Muscle layer of duodenum (tissue), 2 donors: Measurements from ENCODE around the gene CD81.

Experiments
- H3K27ac ChIP-seq: one replicate; pipeline ENCODE4 v1.7.0; 2013; ENCODE audit warnings: mild to moderate bottlenecking, low read length
- H3K27me3 ChIP-seq: one replicate; pipeline ENCODE4 v1.7.0; 2013; ENCODE audit warnings: low read depth, mild to moderate bottlenecking, control low read depth, low read length
- H3K36me3 ChIP-seq, 2 donors: one replicate each; pipeline ENCODE4 v1.7.0; 2013; ENCODE audit warnings: low read length in 2 of 2, control low read depth in 1 of 2, mild to moderate bottlenecking in 1 of 2; ENCODE audit not compliant: insufficient read depth in 2 of 2, control insufficient read depth in 1 of 2
- H3K4me1 ChIP-seq, 2 donors: one replicate each; pipeline ENCODE4 v1.7.0; 2013; ENCODE audit warnings: low read length in 2 of 2, mild to moderate bottlenecking in 2 of 2, control low read depth in 1 of 2, moderate library complexity in 1 of 2; ENCODE audit not compliant: insufficient read depth in 2 of 2, control insufficient read depth in 1 of 2
- H3K4me3 ChIP-seq, 2 donors: one replicate each; pipeline ENCODE4 v1.7.0; 2013; ENCODE audit warnings: low read length in 2 of 2, low read depth in 1 of 2, mild to moderate bottlenecking in 1 of 2
- H3K9me3 ChIP-seq, 2 donors: one replicate each; pipeline ENCODE4 v1.7.0; 2013; ENCODE audit warnings: low read length in 2 of 2, control low read depth in 1 of 2, mild to moderate bottlenecking in 1 of 2; ENCODE audit not compliant: control insufficient read depth in 1 of 2
- donor health status: healthy.

The CD81 gene

DNA sequence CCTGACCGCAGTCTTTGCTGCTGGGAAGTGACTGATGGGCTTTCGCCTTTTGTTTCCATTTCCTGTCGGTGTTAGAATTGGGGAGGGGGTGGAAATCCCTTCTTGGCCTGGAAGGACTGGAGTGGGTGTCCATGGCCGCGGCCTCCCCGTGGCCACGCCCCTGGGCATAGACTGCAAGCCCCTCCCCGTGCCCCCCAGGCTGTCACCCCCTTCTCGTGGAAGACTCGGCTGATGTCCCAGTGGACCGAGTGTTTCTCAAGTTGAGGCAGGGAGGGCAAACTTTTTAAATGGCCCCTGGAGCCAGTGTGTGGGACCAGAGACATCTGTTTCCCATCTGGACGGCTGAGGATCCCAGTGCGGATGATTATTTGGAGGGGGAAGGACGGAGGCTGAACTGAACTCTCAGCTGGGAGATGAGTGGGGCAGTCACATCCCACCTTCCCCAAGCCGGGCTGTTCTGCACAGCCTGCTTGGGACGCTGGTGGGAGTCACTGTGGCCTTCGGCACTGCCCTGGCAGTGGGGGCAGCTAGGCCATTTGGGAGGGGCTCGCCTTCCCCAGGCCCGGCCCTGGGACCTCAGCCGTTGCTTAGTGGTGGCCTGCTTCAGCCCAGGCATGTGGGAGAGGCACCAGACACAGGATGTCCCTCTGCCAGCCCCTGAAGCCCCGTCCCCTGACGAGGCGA lies 1.6 kb downstream of the CD81 start:
- H3K9me3 ChIP-seq = no peaks in the 10 kb centered on the region
- H3K27ac ChIP-seq = peak overlapping the region; percentile 94
- H3K4me3 ChIP-seq = peak overlapping the region; percentile 72 to 81
- peaks cover 14 to 51% of the 10 kb centered on the region in 2 donors for H3K4me1 ChIP-seq
- no peaks in the 10 kb centered on the region for H3K36me3 ChIP-seq
- H3K27me3 ChIP-seq = no peaks in the 10 kb centered on the region

- Histone ChIP-seq H3K27me3 (no peaks in the 10 kb centered on the region), H3K9me3 (no peaks in the 10 kb centered on the region), H3K4me3 (peak overlapping the region; percentile 44 to 47), H3K4me1 (peaks cover 15 to 59% of the 10 kb centered on the region in 2 donors), H3K36me3 (no peaks in the 10 kb centered on the region), H3K27ac (no peak overlapping the region)
Observed at GRCh38 chr11:2379466-2380174, 2.5 kb downstream of the CD81 start.

DNA sequence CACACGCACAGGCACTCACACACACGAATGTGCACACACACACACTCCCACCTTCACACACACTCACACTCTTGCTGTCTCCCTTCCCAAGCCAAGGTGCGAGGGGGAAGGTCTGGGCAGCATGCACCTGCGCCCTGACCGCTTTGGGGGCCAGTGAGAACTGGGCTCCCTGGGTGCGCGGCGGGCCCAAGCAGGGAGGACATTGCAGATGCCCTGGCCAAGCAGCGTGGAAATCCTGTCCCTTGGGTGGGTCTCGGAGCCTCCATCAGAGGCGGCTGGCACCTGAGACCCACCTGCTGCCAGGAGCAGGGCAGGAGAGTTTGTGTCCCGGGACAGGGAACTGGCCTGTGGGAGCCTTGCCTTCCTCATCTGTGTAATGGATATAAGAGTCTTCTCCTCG lies 3.3 kb downstream of the CD81 start:
- Histone ChIP-seq H3K36me3 (no peaks in the 10 kb centered on the region), H3K4me3 (peak overlapping the region in 1 of 2 donors; percentile 47), H3K27me3 (no peaks in the 10 kb centered on the region), H3K9me3 (no peaks in the 10 kb centered on the region), H3K4me1 (peaks cover 17 to 66% of the 10 kb centered on the region in 2 donors), H3K27ac (no peak overlapping the region)

DNA sequence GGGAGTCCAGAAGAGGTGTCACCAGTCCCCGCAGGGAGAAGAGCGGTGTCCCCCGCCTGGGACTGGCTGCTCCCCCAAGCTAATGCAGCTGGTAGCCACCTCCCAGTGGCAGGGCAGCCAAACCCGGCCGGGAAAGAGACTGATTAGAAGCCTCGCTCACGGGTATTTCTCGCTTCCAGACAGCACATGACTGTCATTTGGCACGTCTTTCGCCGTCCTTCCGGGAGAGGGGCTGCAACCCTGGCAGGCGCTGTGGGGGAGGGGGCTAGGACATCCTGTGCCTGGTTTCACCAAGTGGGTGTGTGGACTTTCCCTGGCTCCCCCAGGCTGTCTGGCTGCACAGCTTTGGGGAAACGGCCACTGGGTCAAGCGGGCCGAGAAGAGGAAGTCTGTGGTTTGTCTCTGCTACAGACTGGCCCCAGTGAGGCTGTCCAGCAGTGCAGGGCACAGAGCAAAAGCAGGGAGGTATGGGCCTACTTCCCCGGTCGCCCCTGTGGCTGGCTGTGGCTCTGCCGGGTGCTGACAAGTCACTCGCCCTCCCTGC lies 3.8 kb downstream of the CD81 start:
- H3K27ac ChIP-seq = no peak overlapping the region
- no peaks in the 10 kb centered on the region for H3K27me3 ChIP-seq
- H3K36me3 ChIP-seq = peaks cover 0 to 2% of the 10 kb centered on the region in 2 donors
- no peaks in the 10 kb centered on the region for H3K9me3 ChIP-seq
- H3K4me1 ChIP-seq = peaks cover 19 to 71% of the 10 kb centered on the region in 2 donors
- peak overlapping the region in 1 of 2 donors; percentile 47 for H3K4me3 ChIP-seq

DNA sequence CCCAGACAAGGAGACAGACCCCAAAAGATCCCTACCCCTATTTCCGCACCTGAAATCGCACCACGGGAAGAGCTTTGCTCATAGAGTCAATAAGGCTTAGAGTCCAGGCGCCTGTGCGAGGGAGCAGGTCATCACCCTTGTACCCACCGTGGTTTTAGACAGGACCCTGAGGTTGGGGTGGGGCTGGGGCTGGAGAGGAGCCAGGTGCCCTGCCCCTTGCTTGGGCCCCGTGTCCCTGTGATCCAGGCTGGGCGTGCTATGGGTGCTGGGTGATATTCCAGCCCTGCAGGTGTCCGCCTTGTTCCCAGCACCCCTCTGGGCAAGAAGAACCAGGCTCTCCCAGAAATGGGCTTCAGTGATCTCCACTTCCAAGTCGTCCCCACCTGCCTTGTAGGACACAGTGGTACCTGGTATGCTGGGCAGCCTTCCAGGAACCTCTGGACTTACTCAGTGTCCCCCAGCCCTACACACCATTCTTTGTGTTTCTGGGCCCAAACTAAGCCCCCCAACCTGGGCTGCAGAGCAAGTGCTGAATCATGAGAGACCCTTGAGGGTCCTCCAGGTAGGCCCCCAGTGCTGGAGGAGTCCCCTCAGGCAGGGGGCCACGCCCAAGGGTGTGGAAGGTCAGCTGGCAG lies 4.5 kb downstream of the CD81 start:
- H3K4me3 ChIP-seq = peak overlapping the region in 1 of 2 donors; percentile 7
- peaks cover 25 to 78% of the 10 kb centered on the region in 2 donors for H3K4me1 ChIP-seq
- H3K9me3 ChIP-seq = no peaks in the 10 kb centered on the region
- H3K27ac ChIP-seq = no peak overlapping the region
- H3K27me3 ChIP-seq = no peaks in the 10 kb centered on the region
- peaks cover 0 to 5% of the 10 kb centered on the region in 2 donors for H3K36me3 ChIP-seq

DNA sequence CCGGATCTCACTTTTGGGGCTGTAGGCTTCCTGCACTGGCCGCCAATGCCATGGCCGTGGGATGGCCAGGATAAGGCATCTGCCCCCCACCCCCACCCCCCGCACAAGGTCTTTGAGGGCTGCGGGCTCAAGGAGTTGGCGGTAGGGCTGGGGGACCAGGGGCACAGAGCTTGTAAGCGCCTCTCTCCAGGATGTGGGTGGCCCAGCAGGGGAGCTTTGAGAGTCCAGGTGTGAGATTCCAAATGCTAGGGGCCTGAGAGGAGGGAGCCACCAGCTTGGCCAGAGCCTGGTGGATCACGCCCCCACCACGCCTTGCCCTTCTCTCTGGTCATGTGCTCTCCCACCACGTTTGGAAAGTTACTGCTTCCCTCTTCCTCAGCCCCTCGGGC lies 5.0 kb downstream of the CD81 start:
- peak overlapping the region; percentile 79 for H3K27ac ChIP-seq
- no peaks in the 10 kb centered on the region for H3K9me3 ChIP-seq
- no peak overlapping the region for H3K4me3 ChIP-seq
- peaks cover 30 to 80% of the 10 kb centered on the region in 2 donors for H3K4me1 ChIP-seq
- H3K27me3 ChIP-seq = no peaks in the 10 kb centered on the region
- peaks cover 0 to 5% of the 10 kb centered on the region in 2 donors for H3K36me3 ChIP-seq

DNA sequence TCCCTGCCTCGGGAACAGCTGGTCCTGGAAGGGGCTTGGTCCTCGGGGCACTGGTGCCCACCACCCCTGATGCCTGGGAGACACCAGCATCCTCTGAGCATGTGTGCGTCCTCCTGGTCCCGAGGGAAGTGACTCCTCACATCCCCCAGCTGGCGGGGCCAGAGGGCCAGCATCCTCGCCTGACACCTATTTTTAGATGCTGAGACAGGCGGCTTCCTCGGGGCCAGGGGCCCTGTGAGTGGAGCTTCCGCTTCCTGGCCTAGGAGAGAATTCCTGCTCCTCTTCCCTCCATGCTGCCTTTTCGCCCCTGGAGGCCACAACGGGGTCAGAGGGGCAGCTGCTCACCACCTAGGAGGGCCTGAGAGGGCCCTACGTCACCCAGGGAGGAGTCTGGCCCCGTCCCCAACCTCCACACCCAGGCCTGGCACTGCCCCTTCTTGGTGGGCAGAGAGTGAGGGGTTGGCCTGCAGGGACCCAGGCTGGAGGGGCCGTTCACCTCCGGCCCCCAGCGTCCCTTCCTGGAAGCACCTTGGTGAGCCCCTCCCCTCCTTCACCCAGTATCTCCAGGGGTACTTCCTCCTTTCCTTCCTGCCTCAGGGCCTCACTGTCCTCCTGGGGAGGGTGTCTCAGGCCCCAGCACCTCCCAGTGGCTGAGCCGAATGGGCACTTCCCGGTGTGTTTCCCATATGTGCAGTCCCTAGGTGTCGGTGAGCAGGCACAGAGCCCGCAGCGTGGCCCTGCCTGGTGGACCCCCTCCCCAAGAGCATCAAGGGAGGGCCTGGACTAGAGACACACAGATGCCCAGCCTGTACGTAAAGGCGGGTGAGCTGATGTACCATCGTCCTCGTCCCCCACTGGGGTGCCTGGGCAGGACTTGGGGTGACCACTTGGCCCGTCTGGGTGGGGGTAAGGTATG lies 6.1 kb downstream of the CD81 start:
- peaks cover 30 to 90% of the 10 kb centered on the region in 2 donors for H3K4me1 ChIP-seq
- H3K27ac ChIP-seq = peak overlapping the region; percentile 79
- H3K4me3 ChIP-seq = peak overlapping the region in 1 of 2 donors; percentile 50
- peaks cover 0 to 5% of the 10 kb centered on the region in 2 donors for H3K36me3 ChIP-seq
- no peaks in the 10 kb centered on the region for H3K9me3 ChIP-seq
- H3K27me3 ChIP-seq = no peaks in the 10 kb centered on the region

GRCh38 chr11:2383852-2384804 lies 7.0 kb downstream of the CD81 start:
- H3K27me3 ChIP-seq = no peaks in the 10 kb centered on the region
- peaks cover 0 to 5% of the 10 kb centered on the region in 2 donors for H3K36me3 ChIP-seq
- no peaks in the 10 kb centered on the region for H3K9me3 ChIP-seq
- peak overlapping the region; percentile 79 for H3K27ac ChIP-seq
- H3K4me1 ChIP-seq = peaks cover 31 to 97% of the 10 kb centered on the region in 2 donors
- peak overlapping the region in 1 of 2 donors; percentile 50 for H3K4me3 ChIP-seq

GRCh38 chr11:2385156-2386151 lies 8.3 kb downstream of the CD81 start:
- H3K36me3 ChIP-seq = peaks cover 0 to 5% of the 10 kb centered on the region in 2 donors
- no peak overlapping the region for H3K27ac ChIP-seq
- H3K4me1 ChIP-seq = peaks cover 43 to 98% of the 10 kb centered on the region in 2 donors
- no peaks in the 10 kb centered on the region for H3K27me3 ChIP-seq
- H3K4me3 ChIP-seq = peak overlapping the region in 1 of 2 donors; percentile 7
- H3K9me3 ChIP-seq = no peaks in the 10 kb centered on the region
